ENCODE measurements around the gene CCN5.
"Not testable (repeated sequence)": the region's sequence is repeated elsewhere in the genome, so short reads cannot be mapped to it uniquely, and the experiment has no call there.

Gene CCN5

DNA sequence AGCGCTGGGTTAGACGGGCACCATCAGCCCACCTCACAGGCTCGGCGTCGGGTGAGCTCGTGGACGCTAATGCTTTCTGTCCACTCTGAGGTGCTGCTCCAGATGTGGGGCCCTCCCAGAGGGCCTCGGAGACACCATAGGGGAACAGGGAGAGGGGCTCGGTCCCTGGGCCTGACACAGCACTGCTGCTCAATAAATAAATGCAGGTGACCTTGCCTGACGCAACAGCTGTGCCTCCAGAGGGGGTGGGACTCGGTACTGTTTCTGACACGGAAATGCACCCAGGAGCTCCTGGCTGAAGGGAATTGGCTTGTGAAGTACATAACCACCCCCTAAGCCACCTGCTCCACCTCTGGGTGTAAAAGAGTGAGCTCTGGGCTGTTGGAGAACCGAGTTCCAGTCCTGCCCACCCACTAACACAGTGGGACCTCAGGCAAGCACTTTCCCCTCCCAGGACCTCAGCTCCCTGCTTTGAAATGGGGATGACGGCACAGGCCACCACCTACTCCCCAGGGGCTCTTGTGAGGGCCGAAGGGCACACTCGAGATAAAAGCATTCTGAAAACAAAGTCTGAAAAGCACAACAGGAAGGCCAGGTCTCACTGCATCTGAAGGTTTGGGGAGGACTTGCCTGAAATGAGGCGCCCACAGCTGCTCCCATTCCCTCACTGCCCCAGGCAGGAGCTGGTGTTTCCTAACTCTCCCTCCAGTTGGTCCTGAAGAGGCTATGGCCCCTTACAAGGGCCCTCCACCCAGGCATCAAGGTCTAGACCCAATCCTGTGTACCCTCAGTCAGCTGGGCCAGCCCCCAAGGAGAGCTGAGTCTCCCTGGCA is 37.1 kb downstream of the CCN5 start:
- FAIRE-seq, result no peak
- DNase-seq (ENCODE audit: extremely low spot score, insufficient read length, low read depth), result no peak

DNA sequence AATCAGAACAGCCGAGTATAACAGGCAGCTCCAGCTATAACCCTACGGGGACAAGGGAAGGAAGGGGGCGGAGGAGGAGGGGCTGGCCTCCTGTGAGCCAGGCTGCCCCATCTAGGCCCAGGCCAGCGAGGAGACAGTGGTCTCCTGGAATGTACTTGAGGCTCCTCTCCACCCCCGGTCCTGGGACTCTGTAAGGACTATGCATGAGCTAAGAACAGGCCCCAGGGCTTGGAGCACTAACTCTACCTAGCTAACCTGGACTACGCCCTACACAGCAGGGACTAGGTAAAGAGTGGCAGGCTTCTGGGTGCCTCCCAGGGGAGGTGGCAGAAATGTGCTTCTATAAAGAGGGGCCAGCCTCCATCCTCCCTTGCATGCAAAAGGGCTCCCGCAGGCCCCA is 39.4 kb downstream of the CCN5 start:
- DNase-seq (ENCODE audit: extremely low spot score, insufficient read length, low read depth), result no peak
- FAIRE-seq, result no peak

DNA sequence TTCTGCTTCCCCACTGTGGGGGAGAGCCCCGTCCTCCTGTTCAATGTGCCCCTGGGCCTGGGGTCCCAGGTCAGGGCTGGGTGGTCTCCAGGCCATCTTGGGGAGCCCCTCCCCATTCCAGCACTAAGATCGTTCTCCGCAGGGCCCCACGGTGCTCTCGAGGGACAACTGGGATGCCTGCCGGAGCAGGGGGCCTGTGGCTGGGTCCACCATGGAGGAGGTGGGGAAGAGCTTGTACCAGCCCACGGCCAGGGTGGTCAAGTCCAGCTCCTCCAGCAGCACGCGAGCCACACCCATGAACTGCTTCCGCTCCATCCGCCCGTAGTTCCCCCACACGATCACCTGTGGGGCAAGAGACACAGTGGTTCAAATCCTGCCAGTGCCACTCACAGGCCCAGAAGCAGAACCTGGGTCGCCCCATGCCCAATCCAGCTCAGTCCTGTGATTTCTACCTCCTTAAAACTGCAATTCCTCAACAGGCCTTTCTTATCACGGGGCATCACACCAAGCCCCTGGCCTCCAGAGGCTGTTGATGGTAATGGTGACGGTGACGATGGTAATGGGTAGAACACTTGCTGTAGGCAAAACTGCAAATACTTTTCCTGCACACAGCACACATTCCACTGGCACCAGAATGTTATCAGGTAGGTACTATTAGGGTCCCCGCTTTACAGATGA is 41.0 kb downstream of the CCN5 start:
- no peak for FAIRE-seq
- no peak for DNase-seq (ENCODE audit: extremely low spot score, insufficient read length, low read depth)

DNA sequence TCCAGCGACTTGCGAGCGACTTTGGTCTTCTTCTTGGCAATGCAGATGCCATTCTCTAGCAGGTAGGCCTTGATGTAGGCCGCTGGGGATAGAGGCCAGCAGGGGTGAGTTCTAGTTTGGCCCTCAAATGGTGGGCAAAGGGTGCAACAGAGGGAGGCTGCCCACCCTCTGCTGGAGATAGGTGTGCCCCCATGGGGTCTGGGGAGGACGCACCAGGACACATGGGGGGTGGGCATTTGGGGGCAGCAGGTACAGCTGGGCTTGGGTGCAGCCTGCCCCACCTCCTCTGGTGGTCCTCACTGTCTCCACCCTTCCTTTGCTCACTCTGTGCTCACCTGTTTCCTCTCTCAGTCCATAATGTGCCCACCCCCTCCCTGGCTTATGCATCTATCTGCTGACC is 41.8 kb downstream of the CCN5 start:
- no peak for FAIRE-seq
- DNase-seq (ENCODE audit: extremely low spot score, insufficient read length, low read depth), result no peak

DNA sequence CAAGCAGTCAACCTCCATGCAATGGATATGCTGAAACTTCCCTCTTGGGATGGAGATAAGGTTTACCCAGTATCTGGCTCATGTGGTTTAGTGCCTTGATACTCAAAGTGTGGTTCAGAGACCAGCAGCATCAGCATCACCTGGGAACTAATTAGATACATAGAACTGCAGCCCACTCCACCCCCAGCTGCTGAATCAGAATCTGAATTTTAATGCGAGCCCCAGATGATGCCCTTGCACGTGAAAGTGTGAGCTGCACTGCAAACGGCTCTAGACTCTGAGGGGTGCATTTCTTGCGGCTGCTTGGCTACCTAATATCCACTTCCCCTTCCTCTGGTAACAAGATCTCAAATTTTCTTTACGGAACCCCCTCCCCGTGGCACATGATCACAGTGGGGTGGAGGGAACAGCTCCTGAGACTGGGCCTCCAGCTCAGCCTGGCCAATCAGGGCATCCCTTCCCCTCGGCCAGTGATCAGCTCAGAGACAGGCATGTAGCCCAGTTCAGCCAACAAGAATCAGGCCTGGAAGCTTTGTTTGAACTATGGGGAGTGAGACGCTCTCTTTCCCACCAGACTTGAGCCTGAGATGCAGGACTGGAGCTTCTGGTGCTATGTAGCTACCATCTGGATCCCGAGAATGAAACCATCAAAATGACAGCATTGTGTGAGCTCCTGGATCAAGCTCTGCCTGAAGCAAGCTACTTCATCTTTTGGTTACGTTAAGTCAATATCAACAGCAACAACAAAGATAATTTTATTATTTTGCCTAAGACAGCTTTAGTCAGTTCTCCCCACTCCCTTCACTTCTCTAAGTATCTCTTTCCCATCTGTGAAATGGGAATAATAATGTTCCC is 43.3 kb downstream of the CCN5 start:
- FAIRE-seq (no peak), DNase-seq (ENCODE audit: extremely low spot score, insufficient read length, low read depth) (no peak)

DNA sequence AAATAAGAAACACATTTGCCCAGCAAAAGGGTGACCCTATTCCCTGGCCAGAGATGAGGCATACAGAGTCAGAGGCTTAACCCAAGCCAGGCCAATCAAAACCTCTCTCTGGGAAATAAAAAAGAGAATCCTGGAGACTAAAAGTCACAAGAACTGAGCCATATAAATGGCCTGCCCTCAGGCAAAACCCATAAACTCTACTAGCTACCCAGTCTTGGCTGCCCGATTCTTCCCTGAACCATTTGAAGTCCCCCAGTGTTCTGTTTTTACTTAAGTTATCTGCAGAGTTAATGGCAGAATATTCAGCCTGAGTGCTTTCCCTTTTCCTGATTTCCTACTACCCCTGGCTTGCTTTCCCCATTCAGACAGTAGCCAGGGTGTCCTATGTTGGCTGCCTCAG is 44.4 kb downstream of the CCN5 start:
- FAIRE-seq, result no peak
- no peak for DNase-seq (ENCODE audit: extremely low spot score, insufficient read length, low read depth)

DNA sequence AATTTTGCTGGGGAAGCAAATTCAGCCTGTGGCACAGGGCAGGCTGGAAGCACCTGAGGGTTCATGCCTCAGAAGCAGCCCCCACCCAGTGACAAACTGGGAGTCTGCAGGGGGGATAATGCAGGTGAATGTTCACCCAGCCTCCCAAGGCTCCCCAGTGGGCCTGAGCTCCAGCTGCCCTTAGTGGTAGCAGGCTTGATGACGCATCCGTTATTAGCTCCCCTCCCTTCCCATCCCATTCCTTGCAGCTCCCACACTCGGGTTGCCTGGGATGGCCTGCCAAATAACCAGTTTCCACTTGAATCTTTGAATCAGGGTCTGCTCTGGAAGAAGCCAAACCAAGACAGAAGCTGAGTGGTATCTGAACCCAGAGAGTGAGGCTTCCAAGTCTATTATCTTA is 46.3 kb downstream of the CCN5 start:
- no peak for DNase-seq (ENCODE audit: extremely low spot score, insufficient read length, low read depth)
- no peak for FAIRE-seq

DNA sequence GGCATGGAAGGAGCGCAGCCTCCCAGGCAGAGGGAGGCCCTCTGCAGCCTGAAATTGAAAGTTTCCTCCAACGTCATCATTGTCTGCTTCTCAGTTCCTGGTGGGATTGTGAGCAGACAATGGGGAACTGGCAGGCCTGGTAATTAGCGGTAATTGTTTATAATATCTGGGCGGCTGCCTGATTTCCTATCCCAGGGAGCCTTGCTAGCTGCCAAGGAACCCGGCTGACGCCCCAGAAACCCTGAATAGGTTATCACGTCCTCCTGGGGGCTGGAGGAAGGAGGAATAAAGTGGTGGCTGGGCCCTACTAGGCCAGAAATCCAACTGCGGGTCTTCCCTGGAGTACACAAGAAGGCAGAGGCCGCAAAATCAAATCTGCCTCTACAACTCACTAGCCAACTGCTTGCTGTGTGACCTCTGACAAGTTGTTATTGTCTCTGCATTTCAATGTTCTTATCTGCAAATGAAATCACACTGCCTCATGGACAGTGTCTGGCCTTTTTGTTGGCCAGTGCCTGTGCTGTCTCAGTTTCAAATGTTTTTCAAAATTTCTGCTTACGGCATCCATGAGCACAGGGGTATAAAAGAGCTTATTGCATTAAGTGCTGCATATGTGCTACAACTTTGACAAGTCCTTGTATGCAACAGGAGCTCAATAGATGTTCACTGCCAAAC is 47.4 kb downstream of the CCN5 start:
- FAIRE-seq, result no peak
- DNase-seq (ENCODE audit: extremely low spot score, insufficient read length, low read depth), result no peak

DNA sequence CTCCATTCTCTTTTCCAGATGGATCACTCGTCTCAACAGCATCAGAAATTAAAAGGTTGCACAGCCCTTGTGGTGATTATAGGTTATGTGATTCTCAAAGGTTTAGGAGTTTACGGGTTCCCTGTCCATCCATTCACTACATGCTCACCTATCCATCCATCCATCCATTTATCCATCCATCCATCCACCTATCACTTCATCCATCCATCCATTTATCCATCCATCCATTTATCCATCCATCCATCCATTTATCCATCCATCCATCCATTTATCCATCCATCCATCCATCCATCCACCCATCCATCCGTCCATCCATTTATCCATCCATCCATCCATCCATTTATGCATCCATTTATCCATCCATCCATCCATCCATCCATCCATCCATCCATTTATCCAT is 48.6 kb downstream of the CCN5 start:
- not testable (repeated sequence) for DNase-seq (ENCODE audit: extremely low spot score, insufficient read length, low read depth); FAIRE-seq

DNA sequence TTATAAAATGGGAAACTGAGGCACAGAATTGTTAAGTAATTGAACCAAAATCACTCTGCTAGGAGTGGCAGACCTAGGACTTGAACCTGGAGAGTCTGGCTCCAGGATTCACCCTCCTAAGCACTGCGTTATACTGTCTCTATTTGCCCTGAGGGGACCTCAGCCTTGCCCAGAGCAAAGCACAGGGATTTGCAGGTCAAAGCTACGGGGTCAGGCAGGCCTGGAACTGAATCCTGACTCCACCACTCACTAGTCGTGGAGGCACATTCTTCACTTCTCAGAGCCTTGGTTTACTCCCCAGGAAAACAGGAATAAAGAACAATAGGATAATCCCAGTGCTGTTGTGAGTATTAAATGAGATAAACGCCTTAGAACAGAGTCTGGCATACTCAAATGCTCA is 49.9 kb downstream of the CCN5 start:
- DNase-seq (ENCODE audit: extremely low spot score, insufficient read length, low read depth) (no peak), FAIRE-seq (no peak)

DNA sequence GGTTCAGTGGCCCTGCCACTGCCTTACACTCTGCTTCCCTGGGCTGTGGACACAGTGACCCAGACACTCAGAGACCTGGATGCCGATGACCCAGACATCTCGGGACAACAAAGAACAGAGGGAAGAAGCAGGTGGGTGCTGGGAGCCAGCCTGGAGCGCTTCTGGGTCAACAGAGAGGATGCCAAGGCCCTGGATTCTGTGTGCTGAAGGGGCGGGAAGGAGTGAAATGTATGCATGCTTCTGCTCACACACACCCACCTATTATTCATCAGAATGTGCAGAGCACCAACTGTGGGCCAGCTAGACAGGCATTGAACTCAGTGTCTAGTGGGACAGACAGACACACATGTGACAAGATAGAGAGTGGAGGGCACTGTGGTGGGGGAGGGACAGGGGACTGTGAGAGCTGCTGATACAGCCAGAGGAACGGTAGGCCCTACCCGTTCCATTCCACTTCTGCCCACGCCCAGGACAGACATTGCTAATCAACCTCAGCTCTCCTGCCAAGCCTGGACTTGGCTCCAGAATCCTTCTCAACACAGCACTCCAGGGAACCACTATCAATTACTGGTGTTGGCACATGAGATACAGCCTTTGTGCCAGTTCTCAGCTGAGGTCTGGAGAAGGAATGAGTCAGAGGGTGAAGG is 50.7 kb downstream of the CCN5 start:
- FAIRE-seq, result no peak
- no peak for DNase-seq (ENCODE audit: extremely low spot score, insufficient read length, low read depth)

DNA sequence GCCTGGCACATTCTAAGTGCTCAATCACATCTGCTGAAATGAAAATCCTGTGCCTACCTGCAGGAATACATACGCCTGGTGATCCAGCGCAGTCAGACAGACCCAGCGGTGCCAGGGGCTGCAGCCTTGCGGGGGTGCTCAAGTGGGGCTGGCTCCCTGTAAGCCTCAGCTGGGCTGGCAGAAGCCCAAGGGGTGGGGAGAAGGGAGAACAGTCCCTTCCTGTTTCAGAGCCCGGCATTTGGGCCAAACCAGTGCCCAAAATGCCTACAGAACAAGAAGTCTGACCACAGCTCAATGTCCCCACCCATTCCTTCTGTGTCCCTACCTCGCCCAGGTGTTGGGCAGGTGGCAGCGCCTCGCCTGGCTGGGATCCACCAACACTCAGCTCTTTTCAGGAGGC is 53.1 kb downstream of the CCN5 start:
- FAIRE-seq (no peak), DNase-seq (ENCODE audit: extremely low spot score, insufficient read length, low read depth) (no peak)

DNA sequence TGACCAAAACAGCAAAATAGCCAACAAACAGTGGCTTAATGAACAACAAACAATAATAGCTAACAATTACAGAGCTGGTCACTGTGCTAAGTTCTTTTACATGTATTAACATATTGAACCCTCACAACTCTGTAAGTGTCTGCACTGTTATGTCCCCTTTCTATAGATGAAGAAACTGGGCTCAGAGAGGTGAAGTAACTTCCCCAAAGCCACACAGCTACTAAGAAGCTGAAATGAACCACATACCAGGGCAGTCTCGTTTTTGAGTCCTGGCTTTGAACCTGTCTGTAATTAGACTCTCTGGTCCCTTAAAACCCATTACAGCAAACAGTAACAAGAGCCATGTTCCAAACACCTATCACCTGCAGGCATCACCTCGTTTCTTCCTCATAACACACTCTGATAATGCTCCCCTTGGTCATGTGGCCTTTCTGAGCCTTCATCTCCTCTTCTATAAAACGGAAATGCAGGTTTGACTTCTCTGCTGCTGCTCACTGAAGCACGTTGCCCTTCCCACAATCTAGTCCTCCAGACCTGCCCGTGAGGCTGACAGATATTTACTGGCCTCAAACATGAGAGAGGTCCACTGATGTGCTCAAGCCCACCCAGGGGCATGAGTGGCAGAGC is 53.8 kb downstream of the CCN5 start:
- DNase-seq (ENCODE audit: extremely low spot score, insufficient read length, low read depth) (no peak), FAIRE-seq (no peak)

DNA sequence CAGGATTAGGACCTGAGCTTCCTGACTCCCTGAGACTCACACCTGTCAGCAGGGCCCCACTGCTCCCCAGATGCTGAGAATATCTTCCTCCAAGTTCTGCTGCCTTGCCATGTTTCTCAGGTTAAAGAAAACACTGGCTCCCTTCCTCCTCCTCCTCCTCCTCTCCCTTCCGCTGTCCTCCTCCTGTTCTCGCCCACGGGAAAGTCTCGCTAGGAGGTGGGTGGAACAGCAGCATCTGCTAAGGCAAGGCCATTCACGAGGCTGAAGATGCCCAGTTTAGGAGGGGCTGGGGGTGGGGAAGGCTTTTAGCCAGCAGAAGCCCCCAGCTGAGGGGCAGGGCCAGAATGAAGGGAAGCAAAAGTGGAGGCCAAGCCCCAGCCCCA is 54.3 kb downstream of the CCN5 start:
- DNase-seq (ENCODE audit: extremely low spot score, insufficient read length, low read depth), result no peak
- no peak for FAIRE-seq

DNA sequence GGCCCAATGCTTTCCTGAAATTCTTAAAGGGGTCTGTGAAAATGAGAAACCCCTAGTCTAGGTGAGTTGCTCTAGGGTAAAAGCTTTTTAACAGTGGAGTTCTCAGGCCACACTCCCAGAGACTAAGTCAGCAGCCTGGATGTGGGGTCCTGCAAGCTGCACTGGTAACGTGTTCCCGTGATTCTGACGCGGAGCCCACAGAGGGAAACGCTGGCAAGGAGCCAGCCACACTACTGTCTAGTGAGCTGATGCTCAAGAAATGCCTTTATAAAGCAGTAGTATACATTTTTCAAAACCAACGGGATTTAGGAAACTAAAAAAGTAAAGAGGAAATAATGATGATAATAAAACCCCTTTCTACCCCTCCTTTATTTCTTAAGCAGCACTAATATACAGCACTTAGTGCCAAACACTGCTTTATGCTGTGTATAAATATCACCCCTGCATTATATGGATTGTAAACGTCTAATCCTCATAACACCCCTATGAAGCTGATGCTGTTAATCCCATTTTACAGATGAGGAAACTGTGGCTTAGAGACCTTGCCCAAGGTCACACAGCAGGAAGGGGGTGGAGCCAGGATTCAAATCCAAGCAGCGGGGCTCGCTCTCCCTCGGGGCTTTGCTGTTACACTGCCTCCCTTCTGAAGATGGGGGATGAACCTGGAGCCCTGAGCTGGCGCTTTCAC is 55.5 kb downstream of the CCN5 start:
- FAIRE-seq (no peak), DNase-seq (ENCODE audit: extremely low spot score, insufficient read length, low read depth) (no peak)

DNA sequence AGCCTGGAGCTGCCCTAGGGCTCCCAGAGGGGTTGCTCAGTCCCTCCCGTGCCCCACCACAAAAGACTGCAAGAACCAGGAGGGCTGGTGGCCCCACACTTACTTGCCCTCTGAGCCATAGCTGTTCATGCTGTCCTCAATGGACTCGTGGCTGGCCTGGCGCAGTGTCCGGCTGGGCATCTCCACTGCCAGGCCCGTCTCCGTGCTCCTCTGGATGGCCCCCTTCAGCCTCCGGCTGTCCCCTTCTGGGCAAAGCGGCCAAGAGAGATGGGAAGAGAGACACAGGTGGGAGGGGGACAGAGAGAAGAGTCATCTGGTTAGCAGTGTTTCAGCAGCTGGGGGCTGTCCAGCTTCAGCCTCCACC is 56.0 kb downstream of the CCN5 start:
- no peak for FAIRE-seq
- no peak for DNase-seq (ENCODE audit: extremely low spot score, insufficient read length, low read depth)

DNA sequence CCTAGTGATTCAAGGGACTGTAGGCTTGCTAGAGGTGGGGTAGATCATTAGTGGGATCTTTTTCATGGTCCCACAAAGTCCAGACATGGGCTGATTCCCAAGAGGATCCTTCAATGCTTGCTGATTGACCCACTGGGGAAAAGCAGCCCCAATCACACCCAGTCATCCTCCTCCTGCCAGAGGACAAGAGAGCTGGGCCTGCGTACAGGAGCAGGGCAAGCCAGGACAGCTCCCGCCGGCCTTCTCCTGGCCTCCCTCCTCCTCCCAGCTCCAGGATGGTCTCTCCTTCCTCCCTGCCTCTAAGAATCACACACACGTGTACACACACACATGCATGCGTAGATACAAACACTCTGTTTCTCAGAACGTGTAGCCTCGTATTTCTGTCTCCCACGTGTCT is 57.5 kb downstream of the CCN5 start:
- FAIRE-seq (no peak), DNase-seq (ENCODE audit: extremely low spot score, insufficient read length, low read depth) (no peak)

DNA sequence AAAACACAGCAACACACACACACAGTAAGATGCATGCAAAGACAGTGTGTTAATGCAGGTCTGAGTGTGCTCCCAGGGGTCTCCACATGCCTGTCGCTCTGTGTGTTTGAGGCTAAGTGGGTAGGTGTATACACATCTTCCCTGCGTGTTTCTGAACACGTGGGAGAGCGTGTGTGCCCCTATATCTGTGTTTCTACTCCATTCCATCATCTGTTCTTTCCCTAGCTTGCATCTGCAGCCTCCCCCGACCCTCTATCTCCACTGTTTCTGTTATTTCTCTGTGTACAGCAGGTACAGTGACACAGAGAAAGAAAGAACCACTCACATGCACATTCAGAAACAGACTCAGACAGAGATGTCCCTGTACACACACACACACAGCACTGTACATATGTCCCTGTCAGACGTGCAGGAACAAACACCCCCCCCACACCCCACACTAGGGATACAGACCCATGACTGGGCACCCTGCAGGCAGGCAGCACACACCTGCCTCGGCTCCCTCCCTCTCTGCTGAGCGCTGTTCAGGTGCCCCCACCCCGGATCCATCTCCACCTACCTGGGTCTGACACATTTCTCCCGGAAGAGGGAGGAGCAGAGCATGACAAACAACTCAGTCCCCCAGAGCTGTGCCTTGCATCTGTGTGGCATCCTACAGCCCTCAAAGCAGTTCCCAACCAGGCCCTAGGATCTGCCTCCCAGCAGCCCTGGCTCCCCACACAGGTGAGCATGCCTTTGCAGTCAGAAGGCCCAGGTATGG is 58.1 kb downstream of the CCN5 start:
- FAIRE-seq, result no peak
- DNase-seq (ENCODE audit: extremely low spot score, insufficient read length, low read depth), result no peak
